CD4-positive, alpha-beta T cell treated with Interleukin-6 at 100 ng/mL for 8 hours (primary cell): Measurements from ENCODE around the gene LIPI.
"Not testable (repeated sequence)": the region's sequence is repeated elsewhere in the genome, so short reads cannot be mapped to it uniquely, and the experiment has no call there.

Source experiments
- DNase-seq: peaks from one replicate; pipeline ENCODE4 v3.0.0-alpha.2; 2020; ENCODE audit warnings: mixed read lengths, low spot score

Gene LIPI

DNA sequence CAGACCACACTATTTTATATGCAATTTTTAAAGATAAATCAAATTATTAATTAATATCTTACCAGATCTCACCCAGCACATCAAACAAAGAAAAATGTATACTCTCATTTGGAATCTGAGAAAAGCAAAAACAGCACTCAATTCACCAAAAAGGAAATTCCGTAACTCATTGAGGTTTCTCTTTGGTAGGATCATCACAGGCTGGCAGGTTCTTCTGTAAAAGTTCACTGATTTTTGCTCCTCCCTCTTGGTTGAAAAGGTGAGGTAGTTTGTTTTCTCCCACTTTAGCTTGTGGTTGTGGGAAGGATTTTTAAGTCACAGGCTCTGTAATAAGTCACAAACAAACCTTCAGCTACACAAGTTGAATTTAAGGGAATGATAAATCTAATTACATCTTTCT, at the start of gene LIPI:
TSS of gene LIPI (minus strand) at position 218 of the 400 bp plus-strand sequence. CDS start at position 108, 110 bp downstream.
- DNase-seq = no peak

DNA sequence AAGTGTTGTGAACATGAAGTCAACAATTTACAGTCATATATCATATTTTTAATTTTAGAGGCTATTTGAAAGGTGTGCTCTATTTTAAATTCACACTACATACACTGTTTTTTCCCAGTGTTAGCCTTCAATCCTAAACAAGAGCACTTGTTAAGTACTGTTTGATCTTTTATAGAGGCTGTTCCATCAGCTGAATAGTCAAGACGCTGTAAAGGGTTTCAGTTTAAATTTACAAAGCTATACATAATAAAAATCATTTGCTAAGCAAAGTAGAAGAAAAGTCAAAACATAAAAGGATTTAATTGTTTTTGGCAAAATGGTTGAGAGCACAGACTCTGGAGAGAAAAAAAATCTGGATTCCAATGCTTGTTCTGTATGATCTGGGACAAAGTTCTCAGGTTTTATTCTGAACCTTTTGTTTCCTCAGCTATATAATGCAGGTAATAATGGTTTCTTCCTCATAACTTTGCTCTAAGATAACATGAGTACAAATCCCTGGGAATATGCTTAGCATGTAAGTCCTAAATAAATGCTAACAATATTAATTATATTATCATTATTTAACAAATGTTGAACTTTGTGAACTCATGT, 49.5 kb upstream of the LIPI start:
- DNase-seq = no peak

DNA sequence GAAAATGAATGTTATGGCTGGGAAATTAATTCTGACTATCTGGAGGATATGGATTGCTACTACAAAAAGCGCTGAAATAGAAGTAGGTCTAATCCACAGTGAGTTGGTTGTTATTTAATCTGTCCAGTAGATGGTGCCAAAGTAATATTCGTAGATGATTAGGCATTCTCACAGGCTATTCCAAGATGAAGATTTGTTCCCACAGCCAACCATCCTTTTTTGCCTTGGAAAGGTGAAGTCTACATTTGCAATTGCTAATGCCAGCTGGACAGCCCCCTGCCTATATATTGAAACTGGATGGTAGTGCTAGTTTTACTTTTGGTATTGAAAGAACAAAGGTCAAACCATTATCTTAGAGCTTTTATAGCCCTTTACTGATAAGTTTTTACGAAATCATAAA, 49.0 kb upstream of the LIPI start:
- DNase-seq = peak; percentile 1

DNA sequence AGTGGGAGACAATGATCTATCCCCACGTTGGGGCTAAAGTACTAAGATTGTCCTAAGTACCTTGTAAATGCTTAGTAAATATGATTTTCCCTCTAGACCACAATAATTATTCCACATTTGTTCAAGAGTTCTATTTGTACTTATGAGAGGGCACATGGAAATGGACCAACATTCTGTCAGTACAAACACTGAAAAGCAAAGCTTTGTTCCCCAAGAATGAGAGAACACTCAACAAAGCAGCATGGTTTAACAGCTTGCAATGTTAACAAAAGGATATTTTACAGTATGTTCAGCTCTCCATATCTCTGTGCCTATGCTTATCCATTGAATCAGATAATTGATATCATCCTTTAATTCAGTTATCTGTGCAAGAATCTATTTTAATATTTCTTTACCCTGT, 40.6 kb upstream of the LIPI start:
- DNase-seq = no peak

DNA sequence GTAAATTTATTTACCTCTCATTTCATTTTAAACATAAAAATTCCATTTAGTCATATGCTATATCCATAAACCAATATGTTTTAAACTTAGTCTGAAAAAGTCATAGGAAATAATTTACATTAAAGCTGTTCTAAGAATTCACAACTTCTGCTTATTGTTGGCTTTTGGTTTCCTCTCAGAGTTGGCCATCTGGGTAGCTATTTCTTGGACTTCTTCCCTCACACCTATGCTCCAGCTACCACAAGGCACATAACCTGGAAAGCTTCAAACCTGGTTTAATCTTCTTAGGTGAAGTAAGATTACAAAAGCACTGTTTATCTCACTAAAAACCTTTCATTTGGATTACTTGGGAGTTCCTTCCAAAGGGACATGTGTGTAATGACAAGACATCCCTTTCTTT, 35.0 kb upstream of the LIPI start:
- no peak for DNase-seq

DNA sequence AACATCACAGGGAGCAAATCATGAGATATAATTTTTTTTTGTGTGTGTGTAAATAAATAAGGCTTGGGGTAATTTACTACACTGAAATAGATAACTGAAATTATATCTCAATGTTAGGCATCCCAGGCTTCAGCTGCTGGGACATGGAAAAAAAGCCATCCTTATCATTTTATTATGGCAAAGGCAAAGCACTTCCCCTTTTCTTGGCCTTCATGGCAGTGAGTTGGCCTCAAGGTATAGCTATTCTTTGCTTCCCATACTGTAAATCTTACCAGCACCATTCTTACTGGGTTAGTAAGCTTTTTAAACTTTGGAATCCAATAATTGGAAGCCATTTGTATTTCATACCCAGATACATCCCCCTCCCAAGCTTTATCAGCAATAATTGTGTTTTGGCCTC, 34.2 kb upstream of the LIPI start:
- no peak for DNase-seq

DNA sequence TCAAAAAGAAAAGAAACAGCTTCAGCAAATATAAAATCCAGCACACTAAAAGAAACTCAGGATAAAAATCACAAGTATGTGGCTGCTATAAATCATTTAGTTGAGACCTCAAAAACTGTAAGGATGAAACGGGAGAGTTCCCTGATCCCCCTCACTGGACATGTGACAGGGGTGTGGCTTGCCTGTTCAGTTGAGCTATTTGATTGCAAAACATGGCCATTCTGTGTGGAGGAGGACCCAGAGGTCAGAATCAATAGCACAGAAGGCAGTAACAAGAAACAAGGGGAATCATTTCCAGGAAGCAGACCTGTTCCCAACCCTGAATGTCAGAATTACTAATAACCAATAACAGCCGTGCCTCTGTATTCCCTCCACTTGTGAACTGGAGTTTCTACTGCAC, 33.1 kb upstream of the LIPI start:
- DNase-seq = no peak

DNA sequence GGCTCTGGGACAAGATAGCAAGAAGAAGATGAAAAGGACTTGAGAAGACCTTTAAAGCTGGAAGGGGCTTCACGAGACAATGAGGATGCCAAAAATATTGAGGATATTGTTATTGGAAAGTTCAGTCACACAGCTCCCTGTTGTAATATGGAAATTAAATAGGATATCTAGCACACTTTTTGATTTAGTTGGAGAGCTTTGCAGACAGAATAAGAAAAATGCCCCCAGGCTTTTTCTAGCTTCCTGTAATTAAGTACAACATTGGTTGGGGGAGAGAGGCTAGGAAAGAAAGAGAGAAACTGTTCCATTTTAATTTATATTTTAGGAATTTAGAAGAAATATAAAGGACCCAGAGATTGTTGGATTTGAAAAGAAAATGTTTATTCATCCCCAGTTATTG, 32.7 kb upstream of the LIPI start:
- DNase-seq = no peak

DNA sequence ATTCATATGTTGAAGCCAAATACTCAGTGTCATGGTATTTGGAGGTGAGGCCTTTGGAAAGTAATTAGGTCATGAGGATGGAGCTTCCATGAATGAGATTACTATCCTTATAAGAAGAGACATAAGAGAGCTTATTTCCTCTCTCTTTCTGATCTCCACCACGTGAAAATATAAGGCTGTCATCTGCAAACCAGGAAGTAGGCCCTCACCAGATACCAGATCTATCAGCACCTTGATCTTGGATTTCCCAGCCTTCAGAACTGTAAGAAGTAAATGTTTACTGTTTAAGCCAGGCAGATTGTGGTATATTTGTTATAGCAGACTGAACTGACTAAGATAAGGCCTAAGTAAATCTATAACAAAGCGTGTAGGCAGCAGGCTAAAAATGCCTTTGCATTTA, 30.5 kb upstream of the LIPI start:
- no peak for DNase-seq

DNA sequence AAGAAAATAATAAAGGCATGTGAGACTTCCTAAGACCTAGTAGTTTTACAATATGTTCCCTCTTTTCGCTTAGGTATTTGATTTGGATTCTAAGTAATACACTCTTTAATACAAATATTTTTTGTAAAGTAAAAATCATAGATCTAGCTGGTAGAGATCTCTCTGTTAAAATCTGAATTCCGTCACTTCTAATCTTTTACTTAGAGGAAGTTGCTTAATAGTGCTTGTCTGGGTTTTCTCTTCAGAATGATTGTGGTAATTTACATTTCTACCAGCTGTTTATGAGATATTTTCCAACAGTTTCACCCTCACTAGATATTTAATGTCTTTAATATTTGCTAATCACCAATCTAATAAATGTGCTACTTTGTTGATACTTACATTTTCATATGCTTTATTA, 28.5 kb upstream of the LIPI start:
- DNase-seq = no peak

DNA sequence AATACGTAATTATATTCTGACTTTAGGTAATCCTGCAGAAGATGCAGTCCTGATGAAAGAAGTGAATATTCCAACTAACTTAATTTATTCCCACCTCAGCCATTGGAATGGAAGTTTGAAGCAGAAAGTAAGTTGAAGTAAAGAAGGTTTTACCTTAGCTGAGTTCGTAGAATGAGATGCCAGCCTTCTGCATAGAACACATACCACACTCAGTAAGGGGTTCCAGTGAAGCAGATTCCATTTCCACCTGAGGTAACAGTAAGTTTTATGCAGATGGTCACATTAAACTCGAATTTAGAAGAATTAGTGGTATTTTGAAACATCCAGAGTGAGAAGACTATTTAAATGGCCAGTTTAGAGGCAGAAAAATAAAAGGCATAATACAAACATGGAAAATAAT, 25.4 kb upstream of the LIPI start:
- no peak for DNase-seq

DNA sequence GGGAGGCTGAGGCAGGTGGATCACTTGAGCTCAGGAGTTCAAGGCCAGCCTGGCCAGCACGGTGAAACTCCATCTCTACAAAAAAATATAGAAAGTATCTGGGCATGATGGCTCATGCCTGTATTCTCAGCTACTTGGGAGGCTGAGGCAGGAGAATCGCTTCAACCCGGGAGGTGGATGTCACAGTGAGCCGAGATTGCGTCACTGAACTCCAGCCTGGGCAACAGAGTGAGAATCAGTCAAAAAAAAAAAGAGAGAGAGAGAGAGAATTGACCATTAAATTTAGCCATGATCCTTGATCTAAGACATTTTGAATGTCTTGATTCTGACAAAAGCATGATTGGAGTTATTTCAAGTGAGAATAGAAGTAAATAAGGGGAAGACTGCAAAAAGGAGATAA, 24.3 kb upstream of the LIPI start:
- DNase-seq = no peak

DNA sequence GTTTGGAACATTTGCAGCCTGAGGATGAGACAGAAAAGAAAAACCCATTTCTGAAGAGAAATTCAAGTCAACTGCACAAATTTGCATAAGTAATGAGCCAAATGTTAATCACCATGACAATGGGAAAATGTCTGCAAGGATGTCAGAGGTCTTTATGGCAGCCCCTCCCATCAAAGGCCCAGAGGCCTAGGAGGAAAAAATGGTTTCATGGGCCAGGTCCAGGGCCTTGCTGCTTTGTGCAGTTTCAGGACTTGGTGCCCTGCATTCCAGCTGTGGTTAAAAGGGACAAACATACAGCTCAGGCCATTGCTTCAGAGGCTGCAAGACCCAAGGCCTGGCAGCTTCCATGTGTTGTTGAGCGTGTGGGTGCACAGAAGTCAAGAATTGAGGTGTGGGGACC, 18.6 kb upstream of the LIPI start:
- DNase-seq = no peak

DNA sequence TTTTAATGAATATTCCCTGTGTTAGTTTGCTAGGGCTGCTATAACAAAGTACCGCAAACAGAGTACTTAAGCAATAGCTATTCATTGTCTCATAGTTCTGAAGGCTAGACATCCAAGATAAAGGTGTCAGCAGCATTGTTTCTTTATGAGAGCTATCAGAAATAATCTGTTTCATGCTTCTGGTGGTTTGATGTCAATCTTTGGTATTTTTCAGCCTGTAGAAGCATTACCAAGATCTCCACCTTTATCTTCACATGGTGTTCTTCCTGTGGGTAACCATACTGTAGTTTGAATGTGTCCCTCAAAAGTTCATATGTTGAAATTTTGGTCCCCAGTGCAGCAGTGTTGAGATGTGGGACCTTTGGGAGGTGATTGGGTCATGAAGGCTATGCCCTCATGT, 12.6 kb upstream of the LIPI start:
- DNase-seq = no peak

DNA sequence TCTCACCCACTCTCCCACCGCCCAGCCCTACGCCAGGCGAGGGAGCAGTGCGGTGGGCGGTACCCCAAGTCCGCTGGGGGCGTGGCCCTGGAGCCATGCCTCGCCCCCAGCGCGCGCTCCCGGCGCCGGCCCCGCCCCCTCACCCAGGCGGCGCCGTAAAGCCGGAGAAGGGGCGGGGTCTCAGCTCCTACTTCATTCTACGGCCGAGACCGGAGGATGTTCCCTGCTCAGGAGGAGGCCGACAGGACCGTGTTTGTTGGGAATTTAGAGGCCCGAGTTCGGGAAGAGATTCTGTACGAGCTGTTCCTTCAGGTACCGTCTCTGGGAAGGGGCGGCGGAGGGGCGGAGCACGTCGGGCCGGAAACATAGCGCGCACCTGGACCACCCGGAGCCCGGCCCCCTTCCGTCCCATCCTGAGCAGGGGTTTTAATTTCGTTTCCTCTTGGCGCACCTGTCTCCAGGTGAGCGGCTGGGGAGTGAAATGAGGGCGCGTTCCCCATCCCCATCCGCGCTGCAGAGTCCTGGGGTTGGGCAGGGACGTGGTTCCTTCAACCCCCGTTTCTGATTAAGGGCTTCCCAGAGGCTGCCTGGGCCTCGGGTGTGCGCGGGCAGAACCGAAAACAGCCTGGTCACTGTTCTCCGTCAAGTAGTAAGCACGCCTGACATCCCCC, 5.4 kb upstream of the LIPI start, which contains the start of gene RBM11:
TSS of gene RBM11 (plus strand) at position 187 of the 671 bp plus-strand sequence. CDS start at position 217, 30 bp downstream.
- peak; percentile 63 for DNase-seq

DNA sequence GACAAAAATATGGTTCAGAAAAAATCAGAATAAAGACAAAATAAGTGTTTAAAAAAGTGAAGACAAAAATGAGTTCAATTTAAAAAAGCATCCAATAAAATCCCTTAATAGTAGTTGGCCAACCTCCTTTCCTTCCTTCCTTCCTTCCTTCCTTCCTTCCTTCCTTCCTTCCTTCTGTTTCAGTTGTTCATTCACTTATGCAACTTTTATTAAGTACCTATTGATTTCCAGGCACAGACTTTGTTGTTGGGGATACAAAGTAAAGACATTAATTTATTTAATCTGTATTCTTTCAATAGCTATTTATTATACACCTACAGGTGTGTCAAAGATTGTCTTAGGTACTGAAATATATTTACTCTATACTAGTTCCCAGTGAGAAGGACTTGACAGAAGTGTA, 2.4 kb upstream of the LIPI start:
- no peak for DNase-seq

DNA sequence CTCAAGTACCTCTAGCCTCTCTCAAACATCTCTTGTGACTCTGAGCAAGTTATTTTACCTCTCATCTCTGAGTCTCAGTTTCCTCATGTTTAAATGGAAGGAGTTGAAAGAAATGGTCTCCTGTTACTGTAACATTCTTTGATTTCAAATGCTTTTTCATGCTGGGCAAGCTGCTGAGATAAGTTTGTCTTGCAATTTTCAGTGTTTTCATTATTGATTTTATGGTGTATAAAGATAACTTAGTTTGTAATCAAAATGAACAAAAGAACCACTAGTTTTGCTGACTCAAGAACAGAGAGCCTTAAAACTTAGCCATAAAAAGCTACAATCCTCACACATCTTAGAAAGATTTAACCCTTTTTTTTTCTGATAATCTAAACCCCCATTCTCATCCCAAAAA, 4.5 kb downstream of the LIPI start:
- no peak for DNase-seq

DNA sequence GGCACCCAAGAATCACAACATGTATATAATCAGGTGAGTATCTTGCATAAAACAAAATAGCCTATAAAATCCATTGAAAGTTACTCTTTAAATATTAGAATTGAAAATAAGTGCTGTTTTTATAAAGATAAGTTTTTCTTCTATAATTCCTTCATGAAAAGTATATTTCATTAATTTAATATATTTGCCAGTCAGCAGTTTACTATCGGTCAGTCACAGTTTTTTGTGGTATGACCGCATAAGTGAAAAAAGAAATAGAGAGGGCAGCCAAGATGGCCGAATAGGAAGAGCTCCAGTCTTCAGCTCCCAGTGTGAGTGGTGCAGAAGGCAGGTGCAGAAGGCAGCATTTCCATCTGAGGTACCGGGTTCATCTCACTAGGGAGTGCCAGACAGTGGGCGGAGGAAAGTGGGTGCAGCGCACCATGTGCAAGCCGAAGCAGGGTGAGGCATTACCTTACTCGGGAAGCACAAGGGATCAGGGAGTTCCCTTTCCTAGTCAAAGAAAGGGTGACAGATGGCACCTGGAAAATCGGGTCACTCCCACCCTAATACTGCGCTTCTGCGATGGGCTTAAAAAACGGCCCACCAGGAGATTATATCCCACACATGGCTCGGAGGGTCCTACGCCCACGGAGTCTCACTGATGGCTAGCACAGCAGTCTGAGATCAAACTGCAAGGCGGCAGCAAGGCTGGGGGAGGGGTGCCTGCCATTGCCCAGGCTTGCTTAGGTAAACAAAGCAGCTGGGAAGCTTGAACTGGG, 44.1 kb downstream of the LIPI start:
- not testable (repeated sequence) for DNase-seq

DNA sequence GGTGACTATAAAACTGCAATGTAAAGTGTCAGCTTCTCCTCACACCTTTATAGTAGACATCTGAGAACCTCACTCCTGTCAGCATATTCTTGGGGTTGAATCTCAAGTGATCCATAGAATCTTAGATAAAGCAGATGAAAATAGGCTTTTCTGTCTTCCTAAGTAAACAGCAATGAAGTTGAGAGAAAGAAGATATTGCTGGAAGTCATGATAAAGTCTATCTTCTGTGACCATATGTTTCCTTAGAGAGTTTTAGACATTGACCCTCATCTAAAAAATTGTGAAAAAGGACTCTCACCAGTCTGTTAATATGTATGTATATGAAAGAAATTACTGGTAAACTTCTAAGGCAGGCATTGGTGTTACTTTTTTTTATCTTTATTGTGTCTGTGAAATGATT, 66.8 kb downstream of the LIPI start:
- no peak for DNase-seq

DNA sequence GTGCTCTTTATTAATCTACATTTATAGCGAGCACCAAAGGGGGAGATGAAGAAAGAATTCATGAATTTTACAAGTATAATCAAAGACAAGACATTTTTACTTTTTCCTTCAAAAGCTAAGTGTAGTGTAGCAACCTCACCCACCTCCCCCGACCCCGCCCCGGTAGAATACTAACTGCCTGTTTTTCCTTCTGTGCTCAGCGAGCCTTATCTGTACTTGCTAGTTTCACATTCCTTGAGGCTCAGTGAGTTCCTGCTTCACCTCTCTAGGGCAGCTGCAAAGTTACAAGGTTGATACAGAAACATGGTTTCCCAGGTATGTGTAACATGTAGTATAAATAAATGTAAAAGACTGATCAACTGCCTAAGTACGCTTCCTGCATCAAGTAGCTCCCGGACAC, 86.5 kb downstream of the LIPI start:
- no peak for DNase-seq

DNA sequence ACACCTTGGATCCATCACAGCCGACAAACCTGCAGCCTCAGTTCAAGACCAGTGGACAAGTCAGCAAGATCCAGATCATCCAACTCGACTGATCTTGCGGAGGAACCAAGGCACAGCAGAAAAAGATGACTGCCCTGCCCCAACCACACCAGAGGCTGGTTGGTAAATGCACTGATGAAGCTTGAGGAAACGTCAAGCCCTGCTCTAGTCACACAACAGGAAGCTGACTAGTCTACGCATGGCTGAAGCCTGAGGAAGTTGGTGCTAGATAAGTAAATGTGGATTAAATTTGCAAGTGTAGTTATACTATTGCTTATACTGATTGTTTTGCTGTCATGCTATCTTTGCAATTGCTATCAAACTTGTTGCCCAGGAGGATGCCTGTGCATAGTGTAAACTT, 89.0 kb downstream of the LIPI start:
- no peak for DNase-seq

DNA sequence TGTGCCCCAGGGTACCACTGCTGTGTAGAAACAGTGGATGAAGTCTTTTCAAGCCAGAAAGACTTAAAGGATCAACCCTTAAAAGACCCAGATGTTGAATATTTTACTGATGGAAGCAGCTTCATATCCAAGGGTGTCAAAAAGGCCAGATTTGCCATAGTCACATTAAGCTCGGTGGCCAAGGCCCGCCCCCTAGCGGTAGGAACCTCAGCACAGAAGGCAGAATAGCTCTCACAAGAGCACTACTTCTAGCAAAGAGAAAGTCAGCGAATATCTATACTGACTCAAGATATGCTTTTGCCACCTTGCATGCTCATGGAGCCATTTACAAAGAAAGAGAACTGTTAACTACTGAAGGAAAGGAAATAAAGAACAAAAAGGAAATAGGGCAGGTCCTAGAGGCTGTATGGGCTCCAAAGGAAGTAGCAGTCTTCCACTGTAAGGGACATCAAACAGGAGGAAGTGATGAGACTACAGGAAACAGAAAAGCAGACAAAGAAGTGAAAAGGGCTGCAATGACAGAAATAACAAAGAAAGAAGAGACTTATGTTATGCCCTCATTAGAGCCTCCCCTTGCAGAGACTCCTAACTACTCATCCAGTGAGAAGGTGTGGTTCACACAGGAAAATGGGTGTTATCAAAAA, 90.5 kb downstream of the LIPI start:
- DNase-seq = no peak

DNA sequence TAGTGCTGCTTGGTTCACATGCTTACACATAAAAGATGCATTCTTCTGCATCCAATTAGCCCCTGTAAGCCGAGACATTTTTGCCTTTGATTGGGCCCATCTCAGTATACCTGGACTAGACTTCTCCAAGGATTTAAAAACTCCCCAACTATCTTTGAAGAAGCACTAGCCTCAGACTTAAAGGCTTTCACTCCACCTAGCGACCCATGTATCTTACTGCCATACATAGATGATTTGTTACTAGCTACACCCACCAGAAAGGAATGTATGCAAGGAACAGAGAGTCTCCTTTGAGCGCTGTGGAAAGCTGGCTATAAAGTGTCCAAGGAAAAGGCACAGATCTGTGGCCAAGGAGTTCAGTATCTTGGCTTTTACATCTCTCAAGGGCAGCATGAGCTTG, 91.7 kb downstream of the LIPI start:
- no peak for DNase-seq
